ENCODE data around the gene PRSS8.

The PRSS8 gene

DNA sequence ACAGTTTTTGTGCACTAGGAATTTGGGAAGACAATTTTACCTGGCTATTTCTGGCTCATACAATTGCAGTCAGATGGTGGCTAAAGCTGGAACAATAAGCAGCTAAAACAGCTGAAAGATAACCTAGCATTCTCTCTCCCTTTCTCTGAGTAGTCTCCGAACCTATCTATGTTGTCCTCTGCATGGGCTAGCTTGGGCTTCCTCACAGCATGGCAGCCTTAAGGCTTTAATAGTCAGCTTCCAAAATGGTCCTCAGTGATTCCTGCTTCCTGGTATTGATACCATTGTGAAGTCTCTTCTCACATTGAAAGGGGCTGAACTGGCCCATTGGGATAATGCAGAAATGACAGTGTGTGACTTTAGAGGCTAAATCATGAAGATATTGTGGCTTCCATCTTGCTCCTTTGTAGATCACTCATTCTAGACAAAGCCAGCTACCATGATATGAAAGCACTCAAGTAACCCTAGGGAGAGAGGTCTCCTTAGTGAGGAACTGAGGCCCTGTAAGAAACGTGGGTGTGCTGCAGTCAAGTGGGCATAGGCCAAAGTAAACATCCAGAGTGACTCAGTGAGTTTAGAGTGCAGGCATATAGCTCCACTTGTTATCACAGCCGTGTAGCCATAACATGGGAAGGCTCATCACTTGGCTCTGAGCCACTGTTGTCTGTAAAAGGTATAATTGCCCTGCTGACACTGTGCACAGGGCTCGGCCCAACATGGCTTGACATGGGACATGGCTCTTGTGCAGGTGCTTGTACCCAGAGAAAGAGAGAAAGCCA, 35.5 kb downstream of the PRSS8 start:
- no peak for FAIRE-seq

DNA sequence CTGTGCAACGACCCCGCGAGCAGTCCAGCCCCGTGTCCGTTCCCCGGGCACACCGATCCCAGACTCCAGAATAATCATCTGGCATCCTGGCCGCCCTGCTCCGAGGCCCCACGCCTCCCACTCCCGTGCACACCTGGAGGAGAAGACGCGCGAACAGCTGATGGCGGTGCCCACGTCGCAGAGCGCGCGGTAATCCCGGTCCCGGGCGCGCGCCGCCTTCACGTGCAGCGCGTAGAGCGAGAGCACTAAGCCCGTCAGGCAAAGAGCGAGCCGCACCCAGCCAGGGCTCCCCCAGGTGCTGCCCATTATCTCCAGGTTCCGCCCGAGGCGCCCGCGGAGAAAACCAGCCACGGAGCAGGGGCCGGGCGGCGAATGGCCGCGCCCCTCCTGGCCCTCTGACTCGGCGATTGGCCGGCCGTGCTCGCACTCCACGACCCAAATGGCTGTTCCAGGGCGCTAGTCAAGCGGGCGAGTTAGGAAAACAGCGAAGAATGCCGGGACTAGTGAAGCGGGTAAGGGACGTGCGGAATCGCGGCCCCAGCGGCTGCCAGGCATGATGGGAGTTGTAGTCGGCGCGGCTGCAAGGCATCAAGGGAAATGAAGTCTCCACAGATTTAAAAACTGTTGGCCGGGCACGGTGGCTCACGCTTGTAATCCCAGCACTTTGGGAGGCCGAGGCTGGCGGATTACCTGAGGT, 41.0 kb downstream of the PRSS8 start, which contains the start of gene VKORC1:
VKORC1 (minus strand) TSS at position 374 of the 697 bp plus-strand sequence; CDS start at position 306, 68 bp downstream.
- peak; percentile 97 for FAIRE-seq

DNA sequence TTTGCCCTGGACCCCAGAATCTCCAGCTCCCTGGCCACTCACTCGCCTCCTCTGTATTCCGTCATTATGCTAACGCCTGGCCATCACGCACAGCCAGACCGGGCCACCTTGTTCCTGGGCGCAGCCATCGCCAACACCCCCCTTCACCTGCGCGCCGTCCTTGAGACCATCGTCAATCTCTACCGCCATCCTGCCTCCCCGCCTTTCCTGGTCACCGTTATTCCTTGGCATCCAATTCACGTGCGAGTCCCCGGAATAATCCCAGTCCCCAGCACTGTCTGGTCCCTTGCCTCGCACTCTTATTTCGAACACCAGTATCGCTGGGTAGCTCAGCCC, 41.5 kb downstream of the PRSS8 start:
- no peak for FAIRE-seq

DNA sequence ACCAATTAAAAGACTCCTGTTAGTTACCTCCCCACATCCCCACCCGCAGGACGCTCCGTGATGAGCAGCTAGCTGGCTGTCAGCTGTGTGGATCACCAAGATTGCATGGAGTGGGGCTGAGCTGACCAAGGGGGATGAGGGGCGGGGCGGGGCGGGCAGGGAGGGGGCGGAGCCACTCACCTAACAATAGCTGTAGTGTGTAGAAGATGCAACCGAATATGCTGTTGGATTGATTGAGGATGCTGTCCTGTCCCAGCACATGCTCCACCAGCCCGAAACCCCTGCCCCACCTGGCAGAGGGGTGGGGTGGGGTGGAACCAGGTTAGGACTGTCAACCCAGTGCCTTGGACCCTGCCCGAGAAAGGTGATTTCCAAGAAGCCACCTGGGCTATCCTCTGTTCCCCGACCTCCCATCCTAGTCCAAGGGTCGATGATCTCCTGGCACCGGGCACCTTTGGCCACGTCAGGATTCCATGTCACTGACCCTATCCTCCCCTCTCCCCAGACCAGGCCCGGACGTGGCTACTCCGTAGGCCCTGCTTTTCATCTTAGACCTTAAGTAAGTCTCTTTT, 42.3 kb downstream of the PRSS8 start:
- no peak for FAIRE-seq

DNA sequence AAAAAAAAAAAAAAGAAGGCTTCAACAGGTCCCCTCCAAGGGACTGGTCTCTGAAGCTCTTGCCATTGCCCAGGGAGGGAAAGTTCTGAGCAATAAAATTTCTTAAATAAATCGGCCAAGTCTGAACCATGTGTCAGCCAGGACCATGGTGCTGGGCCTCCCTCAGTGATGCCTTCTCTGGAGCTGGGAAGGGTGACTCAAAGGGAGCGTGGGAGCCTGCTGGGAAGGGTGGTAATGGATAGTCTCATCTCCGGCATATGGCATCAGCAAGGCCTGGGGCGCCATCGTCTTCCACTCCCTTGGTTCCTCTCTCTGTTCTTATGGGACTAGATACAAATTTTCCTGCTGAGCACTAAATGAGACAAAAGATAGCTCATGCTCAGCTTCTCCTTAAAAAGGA, 43.2 kb downstream of the PRSS8 start:
- FAIRE-seq, result no peak

DNA sequence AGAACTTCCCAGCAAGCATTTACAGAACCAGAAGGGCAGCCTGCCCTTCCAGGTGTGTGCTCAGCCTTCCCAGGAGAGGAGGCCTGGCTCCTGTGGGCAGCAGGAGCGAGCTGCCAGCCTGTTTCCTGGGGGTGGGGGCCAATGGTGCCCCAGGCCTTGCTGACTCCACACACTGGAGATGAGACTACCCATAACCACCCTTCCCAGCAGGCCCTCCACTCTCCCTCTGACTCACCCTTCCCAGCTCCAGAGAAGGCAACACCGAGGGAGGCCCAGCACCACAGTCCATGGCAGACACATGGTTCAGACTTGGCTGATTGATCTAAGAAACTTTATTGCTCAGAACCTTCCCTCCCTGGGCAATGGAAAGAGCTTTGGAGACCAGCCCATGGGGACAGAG, 45.0 kb downstream of the PRSS8 start:
- FAIRE-seq, result no peak

DNA sequence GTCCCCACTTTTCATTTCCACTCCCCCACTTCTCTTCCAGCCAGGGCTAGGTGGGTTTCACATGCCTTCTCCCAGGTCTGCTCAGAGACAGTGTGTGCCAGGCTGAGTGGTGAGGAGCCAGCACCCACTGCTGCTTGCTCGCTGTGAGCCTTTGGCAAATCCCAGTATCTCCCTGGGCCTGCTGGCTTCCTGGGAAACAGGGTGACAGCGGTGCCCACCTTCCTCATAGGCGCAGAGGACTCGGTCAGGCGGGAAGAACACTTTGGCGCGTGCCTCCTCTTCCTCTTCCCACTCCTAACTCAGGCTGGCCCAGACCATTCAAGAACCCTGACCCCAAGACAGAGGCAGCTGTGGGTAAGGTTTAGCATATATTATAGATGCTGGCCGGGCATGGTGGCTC, 46.3 kb downstream of the PRSS8 start:
- FAIRE-seq, result no peak

DNA sequence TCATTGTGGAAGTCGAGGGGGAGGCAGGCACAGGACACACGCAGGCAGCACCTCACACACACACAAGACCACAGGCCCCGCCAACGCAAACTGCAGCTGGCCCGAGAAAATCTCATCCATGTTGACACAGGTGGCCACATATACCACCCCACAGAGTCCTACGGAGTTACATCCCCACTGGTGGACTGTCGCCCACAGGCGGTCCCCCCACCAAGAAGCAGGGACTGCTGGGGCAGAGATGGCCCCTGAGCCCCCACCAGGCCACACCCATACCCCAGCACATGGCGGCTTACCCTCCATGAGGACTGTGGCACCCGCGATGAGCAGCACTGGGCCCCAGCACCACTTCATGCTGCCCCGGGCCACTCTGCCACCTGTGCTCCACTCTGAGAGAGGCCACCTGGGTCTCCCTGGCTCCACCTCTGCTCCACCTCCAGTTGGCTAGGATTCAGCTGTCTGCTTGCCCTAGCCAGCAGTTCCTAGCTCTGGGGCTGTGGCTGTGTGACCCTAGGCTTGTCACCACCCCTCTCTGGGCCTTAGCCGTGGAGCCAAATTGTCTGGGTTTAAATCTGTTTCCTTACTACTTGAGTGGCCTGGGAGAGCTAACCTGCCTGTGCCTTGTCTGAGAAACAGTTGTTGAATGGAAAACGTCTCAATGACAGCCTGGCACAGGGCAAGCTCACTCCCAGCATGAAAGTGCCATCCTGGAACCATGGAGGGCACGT, 46.9 kb downstream of the PRSS8 start, which contains the start of gene PRSS53:
PRSS53 (minus strand) TSS at position 485 of the 725 bp plus-strand sequence; CDS start at position 351, 134 bp downstream.
- no peak for FAIRE-seq

DNA sequence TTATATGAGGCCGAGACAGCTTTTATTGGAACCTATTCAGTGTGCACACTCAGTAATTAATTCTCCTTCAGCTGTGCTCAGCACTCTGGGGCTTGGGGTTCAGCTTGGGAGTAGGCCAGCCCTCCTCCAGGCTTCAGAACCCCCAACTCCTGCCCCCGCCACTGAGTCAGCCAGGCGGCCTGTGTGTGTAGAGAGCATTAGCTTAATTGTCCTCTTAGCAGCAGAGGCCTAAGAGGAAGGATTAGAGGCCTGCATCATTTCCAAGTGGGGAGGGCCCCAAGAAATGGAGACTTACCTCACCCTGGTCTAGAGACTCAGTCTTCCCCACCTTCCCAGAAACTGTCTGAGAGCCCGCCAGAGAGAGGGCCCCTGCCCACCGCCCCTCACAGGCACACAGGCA, 47.6 kb downstream of the PRSS8 start:
- FAIRE-seq, result no peak

DNA sequence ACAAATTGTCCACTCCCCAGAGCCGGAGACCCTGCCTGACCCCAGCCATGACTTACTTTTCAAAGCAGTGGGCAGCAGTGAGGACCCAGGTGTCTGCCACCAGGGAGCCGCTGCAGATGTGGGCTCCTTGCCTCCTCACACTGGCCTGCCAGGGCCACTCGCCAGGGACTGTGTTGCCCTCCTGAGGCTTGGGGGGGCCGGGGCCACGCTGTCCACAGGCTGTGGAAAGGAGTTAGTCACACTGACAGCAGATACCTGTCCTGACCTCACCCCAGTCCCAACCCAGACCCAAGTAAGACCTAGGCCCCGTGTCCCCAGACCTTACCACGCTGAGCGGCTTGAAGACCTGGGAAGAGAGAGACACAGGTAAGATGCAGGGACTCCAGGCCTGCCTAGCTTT, 48.0 kb downstream of the PRSS8 start:
- no peak for FAIRE-seq

DNA sequence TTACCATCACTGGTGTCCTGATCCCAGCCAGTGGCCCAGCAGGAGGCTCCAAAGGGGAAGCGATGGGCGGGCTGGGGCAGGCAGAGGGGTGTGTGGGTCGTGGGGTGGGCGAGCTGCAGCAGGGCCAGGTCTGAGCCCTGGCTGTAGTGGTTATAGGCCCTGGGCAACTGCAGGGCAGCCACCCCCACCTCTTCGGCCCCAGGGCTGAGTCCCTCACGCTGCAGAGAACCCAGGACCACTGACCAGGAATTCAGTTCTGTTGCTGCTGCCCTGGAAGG, 49.0 kb downstream of the PRSS8 start:
- no peak for FAIRE-seq

DNA sequence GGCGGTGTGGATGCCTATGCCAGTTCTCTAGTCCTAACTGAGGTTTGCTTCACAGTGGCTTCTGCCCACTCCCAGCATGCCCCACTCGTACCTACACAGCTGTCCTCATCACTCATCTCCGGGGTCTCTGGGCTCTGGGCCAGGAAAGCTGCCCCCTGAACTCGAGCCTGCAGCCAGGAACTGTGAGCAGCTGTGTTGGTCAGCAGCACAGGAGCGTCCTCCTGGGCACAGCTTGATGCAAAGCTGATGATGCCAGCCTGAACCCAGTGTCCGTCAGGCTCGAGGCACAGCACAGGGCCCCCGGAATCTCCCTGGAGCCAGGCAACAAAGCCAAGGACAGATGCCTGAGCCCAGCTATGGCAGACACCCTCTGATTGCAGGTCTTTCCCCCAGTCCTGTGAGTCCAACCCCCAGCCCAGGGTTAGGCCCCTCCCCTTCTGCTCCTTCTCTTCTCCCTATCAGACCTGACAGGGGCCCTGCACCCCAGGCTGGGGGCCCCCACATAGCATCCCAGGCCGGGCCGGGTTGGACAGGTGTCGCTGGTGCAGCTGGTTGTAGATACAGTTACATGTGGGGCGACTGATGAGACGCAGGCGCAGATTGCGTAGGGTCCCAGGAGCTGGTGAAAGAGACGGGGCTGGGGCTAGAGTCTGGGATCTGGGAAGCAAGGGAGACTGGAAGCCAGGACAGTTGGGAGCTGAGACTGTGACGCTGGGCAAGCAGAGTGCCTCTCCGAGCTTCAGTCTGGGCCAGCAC, 49.5 kb downstream of the PRSS8 start:
- FAIRE-seq, result no peak

DNA sequence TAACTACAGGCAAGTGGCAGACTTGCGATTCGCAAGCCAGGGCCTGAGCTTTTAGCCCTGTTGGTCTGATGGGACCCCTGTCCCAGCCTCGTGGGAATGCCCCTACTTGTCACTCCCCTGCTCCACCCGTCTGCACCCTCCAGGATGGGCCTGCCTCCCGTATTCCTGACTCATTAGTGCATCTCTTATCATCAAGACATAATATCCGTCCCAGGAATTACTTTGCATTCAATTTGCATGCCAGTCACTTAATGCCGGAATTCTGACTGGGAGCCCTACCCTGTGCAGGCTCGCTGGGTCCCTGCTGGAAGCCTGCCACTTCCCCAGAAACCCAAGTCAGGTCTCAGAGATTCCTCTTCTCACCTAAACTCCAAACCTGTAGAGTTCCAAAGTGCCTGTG, 50.1 kb downstream of the PRSS8 start:
- FAIRE-seq, result no peak

DNA sequence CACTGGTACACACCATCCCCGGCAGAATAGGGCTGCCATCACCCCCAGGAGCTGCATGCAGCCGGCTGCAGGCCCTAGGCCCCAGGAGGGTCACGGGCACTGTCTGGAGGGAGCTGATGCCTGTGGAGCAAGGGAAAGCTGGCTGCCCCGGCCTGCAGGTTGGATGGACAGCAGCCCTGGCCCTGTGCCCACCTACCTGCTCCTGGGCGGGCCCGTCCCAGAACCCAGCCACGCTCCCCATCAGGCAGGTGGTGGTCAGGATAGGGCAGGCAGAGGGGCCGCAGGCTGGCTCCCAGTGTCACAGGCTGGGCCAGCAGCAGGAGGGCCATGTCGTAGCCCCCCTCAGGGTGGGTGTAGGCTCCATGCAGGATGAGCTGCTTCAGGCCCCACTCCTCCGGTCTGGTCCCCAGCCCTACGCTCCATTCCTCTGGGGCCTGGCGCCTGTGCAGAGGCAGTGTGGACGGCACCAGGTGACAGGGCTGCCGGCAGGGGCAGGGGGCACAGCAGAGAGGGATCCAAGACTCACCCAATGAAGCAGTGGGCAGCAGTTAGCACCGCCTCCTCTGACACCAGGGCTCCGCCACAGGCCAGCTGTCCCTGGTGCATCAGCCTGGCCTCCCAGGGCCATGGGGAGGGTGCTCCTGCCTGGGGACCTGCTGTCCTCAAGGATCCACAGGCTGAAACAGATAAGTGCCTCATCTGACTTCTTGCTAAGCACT, 50.8 kb downstream of the PRSS8 start:
- FAIRE-seq, result no peak

DNA sequence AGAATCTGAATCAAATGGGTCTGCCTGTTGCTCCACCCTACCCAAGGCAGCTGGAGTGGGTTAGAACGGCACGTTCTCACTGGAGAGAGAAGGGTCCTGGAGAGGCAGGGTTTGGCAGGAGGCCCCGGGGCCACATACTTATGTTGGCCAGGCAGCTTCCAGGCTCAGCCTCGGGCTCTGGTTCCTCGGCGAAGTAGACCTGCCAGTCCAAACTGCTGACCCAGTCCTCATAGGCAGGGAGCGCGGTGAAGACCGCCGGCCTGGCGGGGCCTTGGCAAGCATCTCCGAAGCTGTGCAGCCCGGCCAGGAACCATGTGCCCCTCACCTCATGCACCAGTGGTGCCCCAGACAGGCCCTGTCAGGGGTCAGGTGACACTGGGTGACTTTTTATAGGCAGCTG, 51.5 kb downstream of the PRSS8 start:
- no peak for FAIRE-seq

DNA sequence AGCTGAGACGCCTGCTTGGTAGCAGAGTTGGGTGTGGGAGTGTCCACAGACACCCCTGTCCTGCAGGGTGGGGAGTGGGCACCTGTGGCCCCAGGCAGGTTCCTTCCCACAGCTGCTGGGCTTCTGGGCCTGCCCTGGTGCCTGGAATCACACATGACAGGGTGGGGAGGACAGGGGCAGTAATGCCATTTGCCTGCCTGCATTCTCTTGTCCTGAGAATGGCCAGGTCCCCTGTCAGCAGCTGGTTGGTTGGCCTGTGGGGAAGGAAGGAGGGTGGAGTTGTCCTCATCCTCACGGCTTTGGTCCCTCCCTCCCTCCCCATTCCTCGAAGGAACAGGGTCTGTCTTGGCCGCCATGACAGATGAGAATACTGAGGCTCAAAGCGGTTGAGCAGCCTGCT, 52.0 kb downstream of the PRSS8 start:
- FAIRE-seq, result no peak

DNA sequence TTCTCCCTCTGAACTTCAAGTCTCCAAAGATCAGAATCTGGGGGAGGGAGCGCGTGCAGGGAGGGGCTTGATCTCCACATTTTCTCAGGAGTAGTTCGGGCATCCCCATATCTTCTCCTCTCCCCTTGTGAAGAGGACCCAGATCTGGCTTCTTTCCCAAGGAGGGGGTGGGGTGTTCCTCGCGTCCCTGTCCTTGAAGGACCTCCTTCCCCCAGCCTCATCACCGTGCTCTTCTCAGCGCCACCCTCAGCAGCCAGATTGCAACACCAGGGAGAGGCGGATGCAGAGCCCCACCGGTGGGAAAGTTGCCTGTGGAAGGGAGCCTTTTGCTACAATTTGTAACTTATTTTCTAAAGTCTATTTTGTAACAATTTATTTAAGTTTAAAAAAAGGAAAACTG, 52.4 kb downstream of the PRSS8 start:
- no peak for FAIRE-seq

DNA sequence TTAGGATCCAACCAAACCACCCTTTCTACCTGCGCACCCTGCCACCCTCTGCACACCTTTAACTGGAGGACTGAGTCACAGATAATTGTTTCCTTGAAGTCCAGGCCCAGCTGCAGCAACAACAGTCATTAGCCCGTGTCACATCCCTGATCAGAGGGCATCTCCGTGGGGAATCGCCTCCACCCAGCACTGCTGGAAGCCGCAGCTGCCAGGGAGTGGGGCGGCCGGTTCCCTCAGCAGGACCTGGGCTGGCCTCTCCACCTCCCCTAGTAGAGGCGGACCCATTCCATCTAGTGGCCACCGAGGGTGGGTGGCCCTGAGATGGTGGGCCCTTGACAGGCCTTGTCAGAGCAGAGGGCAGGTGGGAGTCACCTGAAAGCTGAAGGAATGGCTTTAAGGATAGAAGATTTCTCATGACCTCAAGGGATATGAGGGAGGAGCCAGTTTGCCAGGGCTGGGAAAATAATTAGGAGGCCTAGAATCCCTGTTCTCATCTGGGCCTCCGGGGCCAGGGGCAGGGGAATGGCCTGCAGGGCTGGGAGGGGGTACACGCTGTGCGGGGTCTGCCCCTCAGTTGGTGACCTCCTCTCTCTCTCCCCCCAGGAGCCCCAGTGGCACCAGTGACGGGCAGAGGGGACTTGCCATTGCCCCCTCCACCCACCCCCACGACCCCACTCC, 53.0 kb downstream of the PRSS8 start:
- no peak for FAIRE-seq
